Coronary artery (tissue), 2 donors: ENCODE results near the gene STX12.
"Not testable (repeated sequence)": the region's sequence is repeated elsewhere in the genome, so short reads cannot be mapped to it uniquely, and the experiment has no call there.

Experiments
- DNase-seq: peaks from one replicate; pipeline ENCODE4 v3.0.0-alpha.2; 2017; ENCODE audit warnings: low spot score
- H3K27ac ChIP-seq, 2 donors: fragments of 200-600 bp; sonication (generic); one replicate each; pipeline ENCODE4 v1.5.1; 2016 to 2019
- H3K4me3 ChIP-seq: fragments of 200-600 bp; sonication (generic); 2 replicates; pipeline ENCODE4 v1.5.1; 2016; ENCODE audit warnings: mild to moderate bottlenecking, moderate library complexity
- CTCF ChIP-seq: fragments of 200-600 bp; sonication (generic); IDR thresholded peaks from one replicate; pipeline ENCODE4 v1.5.1; 2019; ENCODE audit warnings: antibody characterized with exemption

STX12 gene

GRCh38 chr1:27856561-27857343, 83.7 kb downstream of the STX12 start:
- DNase-seq = no peak

GRCh38 chr1:27857552-27857951, 84.5 kb downstream of the STX12 start:
- H3K27ac ChIP-seq, DNase-seq, H3K4me3 ChIP-seq: not testable (repeated sequence)

More at GRCh38 chr1:27856561-27857343, 83.7 kb downstream of the STX12 start:
- no peak overlapping the region for H3K4me3 ChIP-seq
- no peak for TF ChIP-seq CTCF
- H3K27ac ChIP-seq = no peak overlapping the region

GRCh38 chr1:27858072-27858948, 85.3 kb downstream of the STX12 start:
- no peak for DNase-seq
- TF ChIP-seq CTCF = peak; percentile 88
- Histone ChIP-seq H3K27ac (peak overlapping the region in 1 of 2 donors; percentile 37), H3K4me3 (no peak overlapping the region)

- no peak for TF ChIP-seq CTCF
- peak overlapping the region in 1 of 2 donors; percentile 37 for H3K27ac ChIP-seq
- DNase-seq = no peak
Measured at GRCh38 chr1:27858949-27859576, 86.0 kb downstream of the STX12 start.

GRCh38 chr1:27861436-27861835, 88.4 kb downstream of the STX12 start:
- TF ChIP-seq CTCF = no peak
- no peak overlapping the region for H3K4me3 ChIP-seq
- no peak for DNase-seq
- H3K27ac ChIP-seq = no peak overlapping the region

More at GRCh38 chr1:27858949-27859576, 86.0 kb downstream of the STX12 start:
- H3K4me3 ChIP-seq = no peak overlapping the region

- TF ChIP-seq CTCF = no peak
- no peak for DNase-seq
- Histone ChIP-seq H3K4me3 (peak overlapping the region; percentile 28), H3K27ac (peak overlapping the region in 1 of 2 donors; percentile 79)
Measured at GRCh38 chr1:27862004-27862403, 89.0 kb downstream of the STX12 start.
